Smooth muscle cell (in vitro differentiated cells): Measurements from ENCODE around the gene INTS2. TPM values are rescaled to one million over a fixed set of nuclear protein-coding genes. Genes with fewer than 3 reads are reported as not detected.
"Not testable (repeated sequence)": the region's sequence is repeated elsewhere in the genome, so short reads cannot be mapped to it uniquely, and the experiment has no call there.

ENCODE experiments used
- DNase-seq: peaks from one replicate; lab custom pipeline; 2025; ENCODE audit not compliant: unreplicated experiment; lab: John Stamatoyannopoulos, UW
- H2AFZ ChIP-seq: fragments of 200-600 bp; sonication (generic); 2 replicates; pipeline ENCODE4 v1.6.0; 2016; ENCODE audit warnings: antibody characterized with exemption, low read depth, mild to moderate bottlenecking
- H3F3A ChIP-seq: fragments of 200-600 bp; sonication (generic); 2 replicates; pipeline ENCODE4 v1.6.0; 2017; ENCODE audit warnings: antibody characterized with exemption, low read depth
- H3K27ac ChIP-seq: fragments of 200-600 bp; sonication (generic); 2 replicates; pipeline ENCODE4 v1.5.1; 2016; ENCODE audit warnings: low read depth, mild to moderate bottlenecking
- H3K27me3 ChIP-seq: fragments of 200-600 bp; sonication (generic); 2 replicates; pipeline ENCODE4 v1.6.1; 2016; ENCODE audit warnings: low read depth, mild to moderate bottlenecking
- H3K36me3 ChIP-seq: fragments of 200-600 bp; sonication (generic); 2 replicates; pipeline ENCODE4 v1.5.1; 2016; ENCODE audit warnings: low read depth
- H3K4me1 ChIP-seq: fragments of 200-600 bp; sonication (generic); 2 replicates; pipeline ENCODE4 v1.5.1; 2016; ENCODE audit warnings: low read depth
- H3K4me2 ChIP-seq: fragments of 200-600 bp; sonication (generic); 2 replicates; pipeline ENCODE4 v1.6.0; 2016; ENCODE audit warnings: mild to moderate bottlenecking
- H3K4me3 ChIP-seq: fragments of 200-600 bp; sonication (generic); 2 replicates; pipeline ENCODE4 v1.5.1; 2016; ENCODE audit warnings: mild to moderate bottlenecking
- H3K79me2 ChIP-seq: fragments of 200-600 bp; sonication (generic); 2 replicates; pipeline ENCODE4 v1.6.0; 2016; ENCODE audit warnings: low read depth, mild to moderate bottlenecking
- H3K9ac ChIP-seq: fragments of 200-600 bp; sonication (generic); 2 replicates; pipeline ENCODE4 v1.6.0; 2016; ENCODE audit warnings: low read depth
- H3K9me3 ChIP-seq: fragments of 200-600 bp; sonication (generic); replicated peaks from 2 replicates; pipeline ENCODE4 v1.5.1; 2016; ENCODE audit warnings: low read depth
- H4K20me1 ChIP-seq: fragments of 200-600 bp; sonication (generic); 2 replicates; pipeline ENCODE4 v1.6.0; 2016; ENCODE audit warnings: low read depth
- WGBS: methylation state at CpG from one replicate; pipeline ENCODE4 v1.1.7; 2016; ENCODE audit warnings: low lambda C conversion rate; 5-methylcytosine and 5-hydroxymethylcytosine counted together
- polyA plus RNA-seq: library from polyadenylated mRNA; unstranded; fragments of >200 nt; fragmentation: Nextera tagmentation; extraction: Ambion mirVana; gene quantifications from 2 replicates; pipeline ENCODE4 v1.2.1, GENCODE V29; 2016
- total RNA-seq: library from RNA; depleted of rRNA; stranded (reverse); fragments of >200 nt; gene quantifications from 2 replicates; pipeline ENCODE4 v1.2.3, GENCODE V29; 2014
- TF ChIP-seq, protein P1 (sequence below): fragments of 200-600 bp; sonication (generic); IDR thresholded peaks from 2 replicates; pipeline ENCODE4 v1.5.1; 2017; ENCODE audit warnings: borderline replicate concordance, mild to moderate bottlenecking, antibody characterized with exemption; ENCODE audit not compliant: insufficient read depth, poor library complexity, severe bottlenecking

Gene INTS2
- total and polyA plus RNA-seq, 2 experiments from 2014 or later: 3.9 to 15.5 TPM

DNA sequence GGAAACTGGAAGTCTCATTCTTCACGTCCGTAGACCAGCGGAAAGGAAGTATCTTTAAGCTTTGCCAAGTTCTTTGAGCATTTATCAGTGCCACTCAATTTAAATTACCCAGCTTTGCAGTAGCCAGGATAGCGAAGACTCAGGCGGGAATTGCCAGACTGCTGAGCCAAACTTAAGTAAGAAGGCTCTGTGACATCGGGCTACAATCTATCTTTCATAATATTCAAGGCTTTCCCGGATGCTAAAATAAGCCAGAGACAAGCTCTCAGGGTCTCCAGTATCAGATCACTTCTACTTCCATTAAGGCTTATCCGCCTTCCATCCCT lies 64.0 kb downstream of the INTS2 start:
- DNase-seq: no peak
- Histone ChIP-seq H3K27me3 (no peaks in the 10 kb centered on the region), H2AFZ (peak overlapping the region; percentile 98), H3K9me3 (no peaks in the 10 kb centered on the region), H3K36me3 (peaks cover 2% of the 10 kb centered on the region), H4K20me1 (no peaks in the 10 kb centered on the region), H3K27ac (peak overlapping the region; percentile 61), H3F3A (peaks cover 19% of the 10 kb centered on the region), H3K4me3 (peak overlapping the region; percentile 90), H3K4me2 (peak overlapping the region; percentile 92), H3K4me1 (peaks cover 29% of the 10 kb centered on the region), H3K9ac (peak overlapping the region; percentile 74), H3K79me2 (peaks cover 21% of the 10 kb centered on the region)
- TF ChIP-seq, protein P1, sequence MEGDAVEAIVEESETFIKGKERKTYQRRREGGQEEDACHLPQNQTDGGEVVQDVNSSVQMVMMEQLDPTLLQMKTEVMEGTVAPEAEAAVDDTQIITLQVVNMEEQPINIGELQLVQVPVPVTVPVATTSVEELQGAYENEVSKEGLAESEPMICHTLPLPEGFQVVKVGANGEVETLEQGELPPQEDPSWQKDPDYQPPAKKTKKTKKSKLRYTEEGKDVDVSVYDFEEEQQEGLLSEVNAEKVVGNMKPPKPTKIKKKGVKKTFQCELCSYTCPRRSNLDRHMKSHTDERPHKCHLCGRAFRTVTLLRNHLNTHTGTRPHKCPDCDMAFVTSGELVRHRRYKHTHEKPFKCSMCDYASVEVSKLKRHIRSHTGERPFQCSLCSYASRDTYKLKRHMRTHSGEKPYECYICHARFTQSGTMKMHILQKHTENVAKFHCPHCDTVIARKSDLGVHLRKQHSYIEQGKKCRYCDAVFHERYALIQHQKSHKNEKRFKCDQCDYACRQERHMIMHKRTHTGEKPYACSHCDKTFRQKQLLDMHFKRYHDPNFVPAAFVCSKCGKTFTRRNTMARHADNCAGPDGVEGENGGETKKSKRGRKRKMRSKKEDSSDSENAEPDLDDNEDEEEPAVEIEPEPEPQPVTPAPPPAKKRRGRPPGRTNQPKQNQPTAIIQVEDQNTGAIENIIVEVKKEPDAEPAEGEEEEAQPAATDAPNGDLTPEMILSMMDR: no peak
- WGBS: 5% methylated on average over 8 of the region's 8 CpGs

DNA sequence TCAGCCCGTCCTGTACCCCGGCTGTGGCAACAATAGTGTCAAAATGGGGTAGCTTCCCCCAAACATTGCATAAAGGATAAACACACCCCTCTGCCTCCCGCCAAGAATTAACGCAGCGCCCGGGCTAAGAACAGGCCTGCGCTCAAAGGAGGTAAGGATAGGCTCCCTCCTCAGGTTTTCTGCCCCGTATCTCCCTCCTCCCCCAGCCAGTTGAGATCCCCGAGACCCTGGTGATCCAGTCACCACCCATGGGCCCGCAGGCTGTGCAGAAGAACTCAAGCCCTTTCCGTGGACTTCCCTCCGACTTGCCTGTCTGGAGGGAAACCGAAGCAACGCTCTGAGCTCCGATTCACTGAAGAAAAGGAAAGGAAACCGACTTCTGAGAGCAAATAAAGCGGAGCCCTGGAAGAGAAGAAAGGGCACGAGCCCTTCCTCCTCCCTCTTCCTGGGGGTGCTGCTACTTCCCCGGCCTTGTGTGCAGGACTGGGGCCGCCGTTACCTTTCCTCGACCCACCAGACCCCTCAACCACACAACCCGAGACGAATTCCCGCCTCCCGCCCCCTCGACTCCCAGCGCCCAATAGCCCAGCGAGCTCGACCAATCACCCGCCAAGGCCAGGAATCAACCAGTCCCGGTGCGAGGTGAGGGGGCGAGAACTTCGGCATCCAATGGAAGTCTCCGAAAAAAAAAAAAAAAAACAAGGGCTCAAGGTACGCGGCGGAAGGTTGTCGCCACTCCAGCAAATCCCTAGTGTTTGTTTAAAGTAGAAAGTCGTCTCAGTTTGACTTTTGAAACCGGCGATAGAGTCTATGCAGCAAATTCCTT lies 64.6 kb downstream of the INTS2 start, which contains the start of gene BRIP1:
BRIP1 (minus strand) TSS at position 554 of the 826 bp plus-strand sequence. CDS start 1,989 bp downstream, outside the sequence.
- Histone ChIP-seq H3K79me2 (peaks cover 21% of the 10 kb centered on the region), H3K27me3 (no peaks in the 10 kb centered on the region), H3K4me1 (peaks cover 29% of the 10 kb centered on the region), H3F3A (peaks cover 19% of the 10 kb centered on the region), H4K20me1 (no peaks in the 10 kb centered on the region), H3K36me3 (no peaks in the 10 kb centered on the region), H3K4me3 (peak within 1 kb of the TSS; percentile 90), H3K27ac (peak within 1 kb of the TSS; percentile 61), H2AFZ (peak within 1 kb of the TSS; percentile 98), H3K9ac (peak within 1 kb of the TSS; percentile 74), H3K9me3 (no peaks in the 10 kb centered on the region), H3K4me2 (peak within 1 kb of the TSS; percentile 92)
- under 1% methylated on average over 35 of the region's 43 CpGs for WGBS
- TF ChIP-seq, protein P1: no peak
- peak; percentile 59 for DNase-seq

DNA sequence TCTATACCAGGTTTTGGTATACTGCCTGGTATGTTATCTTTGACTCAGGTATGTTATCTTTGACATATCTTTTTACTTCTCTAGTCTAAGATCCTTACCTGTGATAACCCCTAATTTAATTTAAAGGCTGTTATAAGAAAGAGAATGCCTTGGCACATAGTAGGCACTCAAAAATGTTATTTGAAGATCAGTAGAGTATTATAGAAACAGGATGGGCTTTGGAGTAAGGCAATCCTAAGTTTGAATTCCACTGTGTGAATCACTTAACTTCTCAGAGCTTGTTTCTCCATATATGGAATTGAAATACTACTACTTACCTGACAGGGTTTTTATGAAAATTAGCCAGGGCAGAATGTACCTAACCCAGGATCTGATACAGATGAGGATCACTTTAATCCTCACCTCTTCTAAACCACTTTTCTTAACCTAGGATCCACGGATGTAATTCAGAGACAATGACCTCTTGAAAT lies 65.6 kb downstream of the INTS2 start:
- Histone ChIP-seq H3K9me3 (no peaks in the 10 kb centered on the region), H3K4me1 (peaks cover 29% of the 10 kb centered on the region), H3K27me3 (no peaks in the 10 kb centered on the region), H3K4me2 (peak overlapping the region; percentile 92), H3K4me3 (peak overlapping the region; percentile 90), H3K9ac (peak overlapping the region; percentile 74), H3K36me3 (no peaks in the 10 kb centered on the region), H3F3A (peaks cover 19% of the 10 kb centered on the region), H4K20me1 (no peaks in the 10 kb centered on the region), H2AFZ (peak overlapping the region; percentile 98), H3K79me2 (peaks cover 21% of the 10 kb centered on the region), H3K27ac (peak overlapping the region; percentile 55)
- TF ChIP-seq, protein P1: no peak
- DNase-seq: no peak
- 17% methylated on average over 1 of the region's 1 CpG for WGBS

- H3K27ac ChIP-seq, H4K20me1 ChIP-seq, H3K4me2 ChIP-seq, H3K27me3 ChIP-seq, H2AFZ ChIP-seq, H3K36me3 ChIP-seq, H3K4me3 ChIP-seq, DNase-seq, H3K9me3 ChIP-seq, H3K9ac ChIP-seq: not testable (repeated sequence)
- Histone ChIP-seq H3K4me1 (peaks cover 29% of the 10 kb centered on the region), H3F3A (peaks cover 19% of the 10 kb centered on the region), H3K79me2 (peaks cover 21% of the 10 kb centered on the region)
- WGBS: 95% methylated on average over 10 of the region's 10 CpGs
These were observed 67.4 kb downstream of the INTS2 start for GRCh38 chr17:61860397-61860796.
